IMR-90 (cell line): Measurements from ENCODE around the gene SLC8A1. TPM values are rescaled to one million over a fixed set of nuclear protein-coding genes. Genes with fewer than 3 reads are reported as not detected.

Source experiments
- ATAC-seq: fragments of 200-7000 bp; cut with Tn5 transposase; 2 replicates; pipeline ENCODE4 v1.9.1; 2020; ENCODE audit warnings: low read depth, mild to moderate bottlenecking, moderate library complexity
- BruUV-seq: library from RNA; stranded (reverse); fragments of 400-500 nt; replicated peaks from 2 replicates; lab custom pipeline; 2021; lab: Mats Ljungman, UMichigan
- CTCF ChIA-PET: fragments of 300-600 bp; formaldehyde crosslinking; extraction: SDS; loops from one replicate; lab custom pipeline; 2021; ENCODE audit warnings: antibody characterized with exemption; lab: Yijun Ruan, JAX
- POLR2A ChIA-PET: fragments of 300-600 bp; sonication (Branson Sonifier 250); formaldehyde crosslinking; loops from one replicate; lab custom pipeline; 2022; ENCODE audit warnings: antibody characterized with exemption; ENCODE audit not compliant: unreplicated experiment; lab: Charles Lee
- DNase-seq: peaks from one replicate; pipeline ENCODE4 v3.0.0; 2013
- H2AFZ ChIP-seq: replicated peaks from 2 replicates; pipeline ENCODE3; 2013; ENCODE audit warnings: low read length, mild to moderate bottlenecking; ENCODE audit not compliant: poor library complexity
- H2AK5ac ChIP-seq: 2 replicates; pipeline ENCODE4 v1.6.1; 2013; ENCODE audit warnings: low read depth, low read length, inconsistent platforms
- H2AK9ac ChIP-seq: replicated peaks from 2 replicates; pipeline ENCODE3; 2013; ENCODE audit warnings: mild to moderate bottlenecking, low read depth, low read length, moderate library complexity; ENCODE audit not compliant: poor library complexity
- H2BK120ac ChIP-seq: 2 replicates; pipeline ENCODE4 v1.6.1; 2013; ENCODE audit warnings: low read depth, low read length, inconsistent platforms
- H2BK15ac ChIP-seq: 3 replicates; pipeline ENCODE4 v1.6.1; 2013; ENCODE audit warnings: low read depth, low read length, inconsistent platforms
- H2BK20ac ChIP-seq: 2 replicates; pipeline ENCODE4 v1.6.1; 2013; ENCODE audit warnings: low read depth, mild to moderate bottlenecking, inconsistent platforms, low read length, moderate library complexity
- H2BK5ac ChIP-seq: 2 replicates; pipeline ENCODE4 v1.6.1; 2013; ENCODE audit warnings: mild to moderate bottlenecking, low read depth, low read length, inconsistent platforms; ENCODE audit not compliant: poor library complexity, severe bottlenecking
- H3K14ac ChIP-seq: replicated peaks from 2 replicates; pipeline ENCODE4 v1.6.1; 2013; ENCODE audit warnings: low read depth, low read length, inconsistent platforms
- H3K18ac ChIP-seq: 2 replicates; pipeline ENCODE4 v1.6.1; 2013; ENCODE audit warnings: low read depth, low read length, control low read depth
- H3K23ac ChIP-seq: 2 replicates; pipeline ENCODE4 v1.6.1; 2013; ENCODE audit warnings: low read depth, low read length, inconsistent platforms
- H3K27ac ChIP-seq: 2 replicates; pipeline ENCODE4 v1.5.1; 2013; ENCODE audit warnings: mild to moderate bottlenecking, control low read depth, low read length; ENCODE audit not compliant: insufficient read depth
- H3K27me3 ChIP-seq: 2 replicates; pipeline ENCODE4 v1.6.1; 2013; ENCODE audit warnings: low read length; ENCODE audit not compliant: control insufficient read depth, insufficient read depth
- H3K36me3 ChIP-seq: 2 replicates; pipeline ENCODE4 v1.6.1; 2013; ENCODE audit warnings: low read length, mixed read lengths; ENCODE audit not compliant: control insufficient read depth, insufficient read depth
- H3K4ac ChIP-seq: 2 replicates; pipeline ENCODE4 v1.6.1; 2013; ENCODE audit warnings: low read depth, low read length, inconsistent platforms
- H3K4me1 ChIP-seq: 2 replicates; pipeline ENCODE4 v1.6.1; 2013; ENCODE audit warnings: low read length, mixed read lengths; ENCODE audit not compliant: control insufficient read depth, insufficient read depth
- H3K4me2 ChIP-seq: 2 replicates; pipeline ENCODE4 v1.6.1; 2013; ENCODE audit warnings: low read depth, mild to moderate bottlenecking, control low read depth, low read length, moderate library complexity
- H3K4me3 ChIP-seq: 2 replicates; pipeline ENCODE4 v1.5.1; 2013; ENCODE audit warnings: low read depth, mild to moderate bottlenecking, control low read depth, low read length, moderate library complexity; ENCODE audit not compliant: insufficient read depth
- H3K56ac ChIP-seq: 2 replicates; pipeline ENCODE4 v1.6.1; 2013; ENCODE audit warnings: low read length, inconsistent platforms; ENCODE audit not compliant: insufficient read depth; ENCODE audit errors: extremely low read depth
- H3K79me1 ChIP-seq, 2 experiments: 2 replicates each; pipeline ENCODE4 v1.6.1; 2013; ENCODE audit warnings: low read length in 2 of 2, inconsistent platforms in 1 of 2, low read depth in 1 of 2
- H3K9ac ChIP-seq: 2 replicates; pipeline ENCODE4 v1.6.1; 2013; ENCODE audit warnings: low read depth, low read length, control low read depth
- H3K9me1 ChIP-seq: 2 replicates; pipeline ENCODE4 v1.6.1; 2013; ENCODE audit warnings: low read length, inconsistent platforms; ENCODE audit not compliant: insufficient read depth
- H3K9me3 ChIP-seq: 2 replicates; pipeline ENCODE4 v1.6.1; 2013; ENCODE audit warnings: low read length; ENCODE audit not compliant: control insufficient read depth, insufficient read depth
- H4K20me1 ChIP-seq: 2 replicates; pipeline ENCODE4 v1.6.1; 2013; ENCODE audit warnings: low read length, inconsistent platforms; ENCODE audit not compliant: insufficient read depth
- H4K5ac ChIP-seq: 2 replicates; pipeline ENCODE4 v1.6.1; 2013; ENCODE audit warnings: mild to moderate bottlenecking, low read depth, low read length, control low read depth
- H4K8ac ChIP-seq, 2 experiments: 2 replicates each; pipeline ENCODE4 v1.6.1; 2013; ENCODE audit warnings: low read depth in 2 of 2, low read length in 2 of 2, control low read depth in 1 of 2, inconsistent platforms in 1 of 2
- H4K91ac ChIP-seq: 2 replicates; pipeline ENCODE4 v1.6.1; 2013; ENCODE audit warnings: low read depth, low read length, inconsistent platforms; ENCODE audit not compliant: insufficient read depth
- BHLHE40 ChIP-seq: fragments of 150-350 bp; IDR thresholded peaks from 2 replicates; pipeline ENCODE4 v1.6.1; 2016; ENCODE audit warnings: mild to moderate bottlenecking, low read depth, low read length
- CEBPB ChIP-seq: IDR thresholded peaks from 2 replicates; pipeline ENCODE4 v1.6.1; 2012; ENCODE audit warnings: low read depth, low read length, improper control_type of control experiment
- CHD1 ChIP-seq: IDR thresholded peaks from 2 replicates; pipeline ENCODE4 v1.6.1; 2012; ENCODE audit warnings: low read depth, low read length, improper control_type of control experiment
- CTCF ChIP-seq: conservative IDR thresholded peaks from 2 replicates; pipeline ENCODE4 v1.5.1; 2012; ENCODE audit warnings: mild to moderate bottlenecking, low read depth, low read length, improper control_type of control experiment
- ELK1 ChIP-seq: fragments of 150-350 bp; IDR thresholded peaks from 2 replicates; pipeline ENCODE4 v1.6.1; 2016; ENCODE audit warnings: low read depth, mild to moderate bottlenecking, low read length, moderate library complexity, borderline replicate concordance
- FOS ChIP-seq: fragments of 150-350 bp; IDR thresholded peaks from 2 replicates; pipeline ENCODE4 v1.6.1; 2016; ENCODE audit warnings: low read depth, low read length
- MAFK ChIP-seq: IDR thresholded peaks from 2 replicates; pipeline ENCODE4 v1.6.1; 2012; ENCODE audit warnings: low read depth, low read length, improper control_type of control experiment
- MXI1 ChIP-seq: IDR thresholded peaks from 2 replicates; pipeline ENCODE4 v1.6.1; 2012; ENCODE audit warnings: low read depth, mild to moderate bottlenecking, low read length, moderate library complexity, borderline replicate concordance
- POLR2A ChIP-seq: IDR thresholded peaks from 2 replicates; pipeline ENCODE4 v1.6.1; 2012; ENCODE audit warnings: mild to moderate bottlenecking, low read depth, low read length
- RCOR1 ChIP-seq: IDR thresholded peaks from 2 replicates; pipeline ENCODE4 v1.6.1; 2012; ENCODE audit warnings: mild to moderate bottlenecking, low read length, improper control_type of control experiment; ENCODE audit not compliant: insufficient replicate concordance
- USF2 ChIP-seq: fragments of 150-350 bp; IDR thresholded peaks from 2 replicates; pipeline ENCODE4 v1.6.1; 2017; ENCODE audit warnings: mild to moderate bottlenecking, antibody characterized with exemption, low read length, low read depth
- WGBS, 2 experiments: methylation state at CpG; one replicate each; pipeline versions ENCODE4 v1.1.5 to v1.1.7; 2013; ENCODE audit warnings: missing lambda C conversion rate in 2 of 2; ENCODE audit not compliant: insufficient read length in 1 of 2; ENCODE audit errors: extremely low coverage in 2 of 2; 5-methylcytosine and 5-hydroxymethylcytosine counted together
- dilution Hi-C: fragments of 300-500 bp; cut with HindIII; formaldehyde crosslinking; loops from one replicate; pipeline ENCODE4 v1.14.3; 2018; ENCODE audit warnings: low sequenced_read_pairs; ENCODE audit not compliant: unreplicated experiment
- in situ Hi-C: fragments of 300-500 bp; cut with MboI; formaldehyde crosslinking; loops from 3 replicates; pipeline ENCODE4 v1.14.3; 2019; ENCODE audit warnings: low sequenced_read_pairs, inconsistent platforms, mixed read lengths
- intact Hi-C: fragments of 100-400 bp; cut with micrococcal nuclease; formaldehyde crosslinking; loops from 2 replicates; pipeline ENCODE4 v1.10.0; 2022
- polyA plus RNA-seq, 3 experiments: library from polyadenylated mRNA; depleted of rRNA; stranded (reverse); fragments of >200 nt; gene quantifications; 2 replicates each; pipeline ENCODE4 v1.2.3, GENCODE V29; 2012; ENCODE audit warnings: low replicate concordance in 1 of 3
- total RNA-seq: library from RNA; depleted of rRNA; stranded (reverse); fragments of >200 nt; gene quantifications from 2 replicates; pipeline ENCODE4 v1.2.3, GENCODE V29; 2012

The SLC8A1 gene
- total and polyA plus RNA-seq, 2 of the 4 experiments (the other 2 are of a cell fraction) = 7.7 to 57.0 TPM

- H3K4me2 ChIP-seq = no peak overlapping the region
- H2AFZ ChIP-seq = no peak overlapping the region
- ATAC-seq = no peak
These were observed 238.3 kb downstream of the SLC8A1 start for GRCh38 chr2:40213619-40214018.

More at GRCh38 chr2:40213619-40214018, 238.3 kb downstream of the SLC8A1 start:
- peak overlapping the region; percentile 84; the same call in 1 of the 2 replicates for H4K5ac ChIP-seq
- no peak overlapping the region for H3K4me3 ChIP-seq
- no TSS peak for BruUV-seq
- no peak overlapping the region for H3K27ac ChIP-seq
- H3K18ac ChIP-seq = peak overlapping the region; percentile 94; the same call in 1 of the 2 replicates
- peak overlapping the region; percentile 55; the same call in 1 of the 2 replicates for H2BK20ac ChIP-seq
- H3K27me3 ChIP-seq = no peaks in the 10 kb centered on the region
- H2AK9ac ChIP-seq = no peak overlapping the region
- no peaks in the 10 kb centered on the region for H4K20me1 ChIP-seq
- TF ChIP-seq POLR2A (no peak), CHD1 (no peak), MXI1 (no peak), USF2 (no peak), MAFK (no peak), RCOR1 (no peak), ELK1 (no peak), CTCF (no peak), BHLHE40 (no peak), FOS (no peak), CEBPB (no peak)
- intact Hi-C loops = loop anchor here (1.0 to 10.0 kb wide), 3 partner anchors 299 to 547 kb away; no protein-coding TSS in a partner anchor
- H3K79me1 ChIP-seq = peaks cover 15 to 20% of the 10 kb centered on the region in 2 experiments
- H3K4me1 ChIP-seq = peaks cover 10% of the 10 kb centered on the region; the same call in 1 of the 2 replicates
- no peak overlapping the region for H3K56ac ChIP-seq
- H4K91ac ChIP-seq = peak overlapping the region; percentile 54
- DNase-seq = no peak
- no peak overlapping the region; the same call in 1 of the 2 replicates for H3K9ac ChIP-seq
- H2BK15ac ChIP-seq = peak overlapping the region; percentile 40; the same call in 1 of the 3 replicates
- peak overlapping the region; percentile 4 to 74; a peak in 3 of 4 replicates for H4K8ac ChIP-seq
- H2BK120ac ChIP-seq = peak overlapping the region; percentile 76
- H3K36me3 ChIP-seq = no peaks in the 10 kb centered on the region
- peak overlapping the region; percentile 94 for H2BK5ac ChIP-seq
- no peaks in the 10 kb centered on the region for H3K9me1 ChIP-seq
- in situ Hi-C loops = loop anchor here (10.0 kb wide), 1 partner anchor 551 kb away; no protein-coding TSS in a partner anchor
- POLR2A ChIA-PET = interaction anchor here (1.0 kb wide), 1 partner anchor 300 kb away, joined by 3 read pairs; no protein-coding TSS in a partner anchor
- H3K23ac ChIP-seq = no peak overlapping the region
- no peaks in the 10 kb centered on the region for H3K9me3 ChIP-seq
- H3K14ac ChIP-seq = peak overlapping the region; percentile 4; the same call in 1 of the 2 replicates
- H3K4ac ChIP-seq = peak overlapping the region; percentile 63; the same call in 1 of the 2 replicates
- H2AK5ac ChIP-seq = no peak overlapping the region
- 17% methylated on average over 1 of the region's 3 CpGs; no CpG with 5 or more reads in 1 of the 2 experiments for whole genome bisulfite sequencing, 2 experiments
- CTCF ChIA-PET = interaction anchor here (0.6 to 1.2 kb wide), 6 partner anchors 29 to 545 kb away, joined by 3 to 7 read pairs (median 3); no protein-coding TSS in a partner anchor
- dilution Hi-C loops = no loop called here
